HG02885 (cell line): Measurements from ENCODE around the gene TUB.

ENCODE experiments used
- ATAC-seq: cut with Tn5 transposase; IDR thresholded peaks from one replicate; pipeline ENCODE4 v1.9.1; 2021; ENCODE audit warnings: mild to moderate bottlenecking; ENCODE audit not compliant: unreplicated experiment, poor library complexity

Gene TUB

GRCh38 chr11:8067567-8067928, 13.5 kb upstream of the TUB start:
- ATAC-seq = no peak

- no peak for ATAC-seq
Observed at GRCh38 chr11:8067929-8068575, 13.0 kb upstream of the TUB start.

- ATAC-seq = no peak
Observed at GRCh38 chr11:8068605-8069221, 12.3 kb upstream of the TUB start.

- ATAC-seq = no peak
Observed at GRCh38 chr11:8069771-8070170, 11.2 kb upstream of the TUB start.

- peak; percentile 82 for ATAC-seq
Observed at GRCh38 chr11:8070417-8071115, 10.4 kb upstream of the TUB start.

GRCh38 chr11:8071616-8072581, 9.1 kb upstream of the TUB start:
- ATAC-seq = no peak

- ATAC-seq = no peak
Observed at GRCh38 chr11:8075119-8075726, 5.8 kb upstream of the TUB start.

- ATAC-seq = no peak
Observed at GRCh38 chr11:8079111-8079675, 1.8 kb upstream of the TUB start.

- ATAC-seq = no peak
Observed at GRCh38 chr11:8080069-8080670, 841 bp upstream of the TUB start.

GRCh38 chr11:8081591-8082250, 710 bp downstream of the TUB start:
- no peak for ATAC-seq

- ATAC-seq = no peak
Observed at GRCh38 chr11:8082391-8083087, 1.5 kb downstream of the TUB start.

GRCh38 chr11:8083088-8083395, 2.0 kb downstream of the TUB start:
- no peak for ATAC-seq

- no peak for ATAC-seq
Observed at GRCh38 chr11:8083871-8084281, 2.9 kb downstream of the TUB start.

GRCh38 chr11:8084352-8084751, 3.3 kb downstream of the TUB start:
- ATAC-seq = no peak

GRCh38 chr11:8085011-8085645, 4.1 kb downstream of the TUB start:
- no peak for ATAC-seq

GRCh38 chr11:8086001-8086479, 5.0 kb downstream of the TUB start:
- no peak for ATAC-seq

- ATAC-seq = no peak
Observed at GRCh38 chr11:8086571-8086970, 5.6 kb downstream of the TUB start.

GRCh38 chr11:8087185-8087584, 6.2 kb downstream of the TUB start:
- ATAC-seq = no peak
